AG04450 (cell line): ENCODE measurements around the gene IVD. TPM values are rescaled to one million over a fixed set of nuclear protein-coding genes. Genes with fewer than 3 reads are reported as not detected.
A peak's percentile ranks its signal among the peaks of the same experiment; 100 is the strongest.

Source experiments
- CTCF ChIA-PET: fragments of 300-600, 350-600 bp; formaldehyde crosslinking; extraction: SDS; loops from one replicate; lab custom pipeline; 2022; ENCODE audit warnings: antibody characterized with exemption, inconsistent platforms; lab: Charles Lee
- POLR2A ChIA-PET: fragments of 350-600 bp; formaldehyde crosslinking; extraction: SDS; loops from one replicate; lab custom pipeline; 2021; ENCODE audit warnings: antibody characterized with exemption, inconsistent platforms; lab: Yijun Ruan, JAX
- DNase-seq: peaks from one replicate; pipeline ENCODE4 v3.0.0-alpha.2; 2011; ENCODE audit warnings: low read depth, low spot score
- H3K27ac ChIP-seq: one replicate; pipeline ENCODE4 v1.5.1; 2012; ENCODE audit warnings: low read depth, low read length, control low read depth
- H3K27me3 ChIP-seq: one replicate; pipeline ENCODE4 v1.6.0; 2012; ENCODE audit warnings: low read length; ENCODE audit not compliant: control insufficient read depth, insufficient read depth
- H3K4me3 ChIP-seq: 2 replicates; pipeline ENCODE4 v1.5.1; 2011; ENCODE audit warnings: mild to moderate bottlenecking, low read depth, low read length, control low read depth
- H3K9me3 ChIP-seq: 2 replicates; pipeline ENCODE4 v1.5.1; 2012; ENCODE audit warnings: low read length; ENCODE audit not compliant: control insufficient read depth, insufficient read depth
- CTCF ChIP-seq: IDR thresholded peaks from 2 replicates; pipeline ENCODE4 v1.5.1; 2011; ENCODE audit warnings: low read depth, low read length, control low read depth, inconsistent platforms
- polyA plus RNA-seq: library from polyadenylated mRNA; depleted of rRNA; stranded (reverse); fragments of >200 nt; gene quantifications from 2 replicates; pipeline ENCODE4 v1.2.3, GENCODE V29; 2011

IVD gene
- polyA plus RNA-seq, 1 experiment: 49.3 TPM

- no peak for TF ChIP-seq CTCF
- DNase-seq: no peak
- Histone ChIP-seq H3K27me3 (no peaks in the 10 kb centered on the region), H3K9me3 (no peaks in the 10 kb centered on the region), H3K27ac (no peak overlapping the region), H3K4me3 (no peak overlapping the region)
- ChIA-PET POLR2A (no interaction called here), CTCF (no interaction called here)
These were observed 7.2 kb upstream of the IVD start for GRCh38 chr15:40398413-40398873.

- Histone ChIP-seq H3K27me3 (no peaks in the 10 kb centered on the region), H3K9me3 (no peaks in the 10 kb centered on the region), H3K4me3 (no peak overlapping the region), H3K27ac (no peak overlapping the region)
- CTCF ChIA-PET: no interaction called here
- TF ChIP-seq CTCF: no peak
- DNase-seq: no peak
- POLR2A ChIA-PET: no interaction called here
These were observed 6.2 kb upstream of the IVD start for GRCh38 chr15:40399370-40399769.

- ChIA-PET POLR2A (interaction anchor here (1.0 kb wide), 2 partner anchors 10 to 38 kb away, joined by 3 to 5 read pairs; no protein-coding TSS in a partner anchor), CTCF (interaction anchor here (0.8 to 1.6 kb wide), 3 partner anchors 63 to 132 kb away, joined by 3 to 6 read pairs (median 4); no protein-coding TSS in a partner anchor)
- DNase-seq: no peak
- no peaks in the 10 kb centered on the region; the same call in 1 of the 2 replicates for H3K9me3 ChIP-seq
- TF ChIP-seq CTCF: no peak
- peak overlapping the region; percentile 13; the same call in 1 of the 2 replicates for H3K4me3 ChIP-seq
- H3K27ac ChIP-seq: no peak overlapping the region
- no peaks in the 10 kb centered on the region for H3K27me3 ChIP-seq
These were observed 1.9 kb downstream of the IVD start for GRCh38 chr15:40407330-40407990.

GRCh38 chr15:40409366-40409765 is 3.8 kb downstream of the IVD start:
- no peak overlapping the region for H3K27ac ChIP-seq
- POLR2A ChIA-PET: no interaction called here
- CTCF ChIA-PET: no interaction called here

More at GRCh38 chr15:40409366-40409765, 3.8 kb downstream of the IVD start:
- TF ChIP-seq CTCF: no peak
- DNase-seq: no peak
- Histone ChIP-seq H3K27me3 (no peaks in the 10 kb centered on the region), H3K4me3 (no peak overlapping the region), H3K9me3 (no peaks in the 10 kb centered on the region; the same call in 1 of the 2 replicates)
